Transverse colon (tissue), 3 donors: ENCODE measurements around the gene MLF1.

ENCODE experiments used
- POLR2A ChIP-seq: fragments of 450-650 bp; IDR thresholded peaks from one replicate; pipeline ENCODE4 v1.6.1; 2016; ENCODE audit warnings: antibody characterized with exemption, mild to moderate bottlenecking, moderate library complexity
- POLR2AphosphoS5 ChIP-seq, 3 donors: sonication (generic); formaldehyde crosslinking; IDR thresholded peaks; one replicate each; pipeline ENCODE4 v1.6.1; 2016; ENCODE audit warnings: antibody characterized with exemption in 3 of 3

- TF ChIP-seq POLR2AphosphoS5 (IDR thresholded peaks at IDR 0.05), result no peak
- no peak for TF ChIP-seq POLR2A
Measured at GRCh38 chr3:158568784-158569183, 2.2 kb upstream of the MLF1 start.
